IMR-90 (cell line): Measurements from ENCODE around the gene LAP3. TPM values are rescaled to one million over a fixed set of nuclear protein-coding genes. Genes with fewer than 3 reads are reported as not detected.

Experiments
- ATAC-seq: fragments of 200-7000 bp; cut with Tn5 transposase; 2 replicates; pipeline ENCODE4 v1.9.1; 2020; ENCODE audit warnings: low read depth, mild to moderate bottlenecking, moderate library complexity
- BruUV-seq: library from RNA; stranded (reverse); fragments of 400-500 nt; replicated peaks from 2 replicates; lab custom pipeline; 2021; lab: Mats Ljungman, UMichigan
- CTCF ChIA-PET: fragments of 300-600 bp; formaldehyde crosslinking; extraction: SDS; loops from one replicate; lab custom pipeline; 2021; ENCODE audit warnings: antibody characterized with exemption; lab: Yijun Ruan, JAX
- POLR2A ChIA-PET: fragments of 300-600 bp; sonication (Branson Sonifier 250); formaldehyde crosslinking; loops from one replicate; lab custom pipeline; 2022; ENCODE audit warnings: antibody characterized with exemption; ENCODE audit not compliant: unreplicated experiment; lab: Charles Lee
- DNase-seq: peaks from one replicate; pipeline ENCODE4 v3.0.0; 2013
- H2AFZ ChIP-seq: replicated peaks from 2 replicates; pipeline ENCODE3; 2013; ENCODE audit warnings: low read length, mild to moderate bottlenecking; ENCODE audit not compliant: poor library complexity
- H2AK5ac ChIP-seq: 2 replicates; pipeline ENCODE4 v1.6.1; 2013; ENCODE audit warnings: low read depth, low read length, inconsistent platforms
- H2AK9ac ChIP-seq: replicated peaks from 2 replicates; pipeline ENCODE3; 2013; ENCODE audit warnings: mild to moderate bottlenecking, low read depth, low read length, moderate library complexity; ENCODE audit not compliant: poor library complexity
- H2BK120ac ChIP-seq: 2 replicates; pipeline ENCODE4 v1.6.1; 2013; ENCODE audit warnings: low read depth, low read length, inconsistent platforms
- H2BK15ac ChIP-seq: 3 replicates; pipeline ENCODE4 v1.6.1; 2013; ENCODE audit warnings: low read depth, low read length, inconsistent platforms
- H2BK20ac ChIP-seq: 2 replicates; pipeline ENCODE4 v1.6.1; 2013; ENCODE audit warnings: low read depth, mild to moderate bottlenecking, inconsistent platforms, low read length, moderate library complexity
- H2BK5ac ChIP-seq: 2 replicates; pipeline ENCODE4 v1.6.1; 2013; ENCODE audit warnings: mild to moderate bottlenecking, low read depth, low read length, inconsistent platforms; ENCODE audit not compliant: poor library complexity, severe bottlenecking
- H3K14ac ChIP-seq: replicated peaks from 2 replicates; pipeline ENCODE4 v1.6.1; 2013; ENCODE audit warnings: low read depth, low read length, inconsistent platforms
- H3K18ac ChIP-seq: 2 replicates; pipeline ENCODE4 v1.6.1; 2013; ENCODE audit warnings: low read depth, low read length, control low read depth
- H3K23ac ChIP-seq: 2 replicates; pipeline ENCODE4 v1.6.1; 2013; ENCODE audit warnings: low read depth, low read length, inconsistent platforms
- H3K27ac ChIP-seq: 2 replicates; pipeline ENCODE4 v1.5.1; 2013; ENCODE audit warnings: mild to moderate bottlenecking, control low read depth, low read length; ENCODE audit not compliant: insufficient read depth
- H3K27me3 ChIP-seq: 2 replicates; pipeline ENCODE4 v1.6.1; 2013; ENCODE audit warnings: low read length; ENCODE audit not compliant: control insufficient read depth, insufficient read depth
- H3K36me3 ChIP-seq: 2 replicates; pipeline ENCODE4 v1.6.1; 2013; ENCODE audit warnings: low read length, mixed read lengths; ENCODE audit not compliant: control insufficient read depth, insufficient read depth
- H3K4ac ChIP-seq: 2 replicates; pipeline ENCODE4 v1.6.1; 2013; ENCODE audit warnings: low read depth, low read length, inconsistent platforms
- H3K4me1 ChIP-seq: 2 replicates; pipeline ENCODE4 v1.6.1; 2013; ENCODE audit warnings: low read length, mixed read lengths; ENCODE audit not compliant: control insufficient read depth, insufficient read depth
- H3K4me2 ChIP-seq: 2 replicates; pipeline ENCODE4 v1.6.1; 2013; ENCODE audit warnings: low read depth, mild to moderate bottlenecking, control low read depth, low read length, moderate library complexity
- H3K4me3 ChIP-seq: 2 replicates; pipeline ENCODE4 v1.5.1; 2013; ENCODE audit warnings: low read depth, mild to moderate bottlenecking, control low read depth, low read length, moderate library complexity; ENCODE audit not compliant: insufficient read depth
- H3K56ac ChIP-seq: 2 replicates; pipeline ENCODE4 v1.6.1; 2013; ENCODE audit warnings: low read length, inconsistent platforms; ENCODE audit not compliant: insufficient read depth; ENCODE audit errors: extremely low read depth
- H3K79me1 ChIP-seq, 2 experiments: 2 replicates each; pipeline ENCODE4 v1.6.1; 2013; ENCODE audit warnings: low read length in 2 of 2, inconsistent platforms in 1 of 2, low read depth in 1 of 2
- H3K9ac ChIP-seq: 2 replicates; pipeline ENCODE4 v1.6.1; 2013; ENCODE audit warnings: low read depth, low read length, control low read depth
- H3K9me1 ChIP-seq: 2 replicates; pipeline ENCODE4 v1.6.1; 2013; ENCODE audit warnings: low read length, inconsistent platforms; ENCODE audit not compliant: insufficient read depth
- H3K9me3 ChIP-seq: 2 replicates; pipeline ENCODE4 v1.6.1; 2013; ENCODE audit warnings: low read length; ENCODE audit not compliant: control insufficient read depth, insufficient read depth
- H4K20me1 ChIP-seq: 2 replicates; pipeline ENCODE4 v1.6.1; 2013; ENCODE audit warnings: low read length, inconsistent platforms; ENCODE audit not compliant: insufficient read depth
- H4K5ac ChIP-seq: 2 replicates; pipeline ENCODE4 v1.6.1; 2013; ENCODE audit warnings: mild to moderate bottlenecking, low read depth, low read length, control low read depth
- H4K8ac ChIP-seq, 2 experiments: 2 replicates each; pipeline ENCODE4 v1.6.1; 2013; ENCODE audit warnings: low read depth in 2 of 2, low read length in 2 of 2, control low read depth in 1 of 2, inconsistent platforms in 1 of 2
- H4K91ac ChIP-seq: 2 replicates; pipeline ENCODE4 v1.6.1; 2013; ENCODE audit warnings: low read depth, low read length, inconsistent platforms; ENCODE audit not compliant: insufficient read depth
- BHLHE40 ChIP-seq: fragments of 150-350 bp; IDR thresholded peaks from 2 replicates; pipeline ENCODE4 v1.6.1; 2016; ENCODE audit warnings: mild to moderate bottlenecking, low read depth, low read length
- CEBPB ChIP-seq: IDR thresholded peaks from 2 replicates; pipeline ENCODE4 v1.6.1; 2012; ENCODE audit warnings: low read depth, low read length, improper control_type of control experiment
- CHD1 ChIP-seq: IDR thresholded peaks from 2 replicates; pipeline ENCODE4 v1.6.1; 2012; ENCODE audit warnings: low read depth, low read length, improper control_type of control experiment
- CTCF ChIP-seq: conservative IDR thresholded peaks from 2 replicates; pipeline ENCODE4 v1.5.1; 2012; ENCODE audit warnings: mild to moderate bottlenecking, low read depth, low read length, improper control_type of control experiment
- MAZ ChIP-seq: IDR thresholded peaks from 2 replicates; pipeline ENCODE4 v1.6.1; 2012; ENCODE audit warnings: low read depth, mild to moderate bottlenecking, low read length, improper control_type of control experiment, moderate library complexity, borderline replicate concordance
- NFE2L2 ChIP-seq: fragments of 150-350 bp; IDR thresholded peaks from 2 replicates; pipeline ENCODE4 v1.6.1; 2016; ENCODE audit warnings: low read depth, mild to moderate bottlenecking, low read length
- POLR2A ChIP-seq: IDR thresholded peaks from 2 replicates; pipeline ENCODE4 v1.6.1; 2012; ENCODE audit warnings: mild to moderate bottlenecking, low read depth, low read length
- RCOR1 ChIP-seq: IDR thresholded peaks from 2 replicates; pipeline ENCODE4 v1.6.1; 2012; ENCODE audit warnings: mild to moderate bottlenecking, low read length, improper control_type of control experiment; ENCODE audit not compliant: insufficient replicate concordance
- RFX5 ChIP-seq: IDR thresholded peaks from 2 replicates; pipeline ENCODE4 v1.8.0; 2012; ENCODE audit warnings: low read depth, mild to moderate bottlenecking, low read length, moderate library complexity
- USF2 ChIP-seq: fragments of 150-350 bp; IDR thresholded peaks from 2 replicates; pipeline ENCODE4 v1.6.1; 2017; ENCODE audit warnings: mild to moderate bottlenecking, antibody characterized with exemption, low read length, low read depth
- WGBS, 2 experiments: methylation state at CpG; one replicate each; pipeline versions ENCODE4 v1.1.5 to v1.1.7; 2013; ENCODE audit warnings: missing lambda C conversion rate in 2 of 2; ENCODE audit not compliant: insufficient read length in 1 of 2; ENCODE audit errors: extremely low coverage in 2 of 2; 5-methylcytosine and 5-hydroxymethylcytosine counted together
- dilution Hi-C: fragments of 300-500 bp; cut with HindIII; formaldehyde crosslinking; loops from one replicate; pipeline ENCODE4 v1.14.3; 2018; ENCODE audit warnings: low sequenced_read_pairs; ENCODE audit not compliant: unreplicated experiment
- in situ Hi-C: fragments of 300-500 bp; cut with MboI; formaldehyde crosslinking; loops from 3 replicates; pipeline ENCODE4 v1.14.3; 2019; ENCODE audit warnings: low sequenced_read_pairs, inconsistent platforms, mixed read lengths
- intact Hi-C: fragments of 100-400 bp; cut with micrococcal nuclease; formaldehyde crosslinking; loops from 2 replicates; pipeline ENCODE4 v1.10.0; 2022
- polyA plus RNA-seq, 3 experiments: library from polyadenylated mRNA; depleted of rRNA; stranded (reverse); fragments of >200 nt; gene quantifications; 2 replicates each; pipeline ENCODE4 v1.2.3, GENCODE V29; 2012; ENCODE audit warnings: low replicate concordance in 1 of 3
- total RNA-seq: library from RNA; depleted of rRNA; stranded (reverse); fragments of >200 nt; gene quantifications from 2 replicates; pipeline ENCODE4 v1.2.3, GENCODE V29; 2012

LAP3 gene
- total and polyA plus RNA-seq, 2 of the 4 experiments (the other 2 are of a cell fraction), result 57.9 to 91.6 TPM

GRCh38 chr4:17574206-17574605 is 2.8 kb upstream of the LAP3 start:
- no peak overlapping the region for H2BK20ac ChIP-seq
- H2AK5ac ChIP-seq, result no peak overlapping the region
- no peak overlapping the region for H3K23ac ChIP-seq
- H3K9ac ChIP-seq, result no peak overlapping the region
- DNase-seq (no peak), ATAC-seq (no peak)
- no peak overlapping the region for H2AK9ac ChIP-seq
- no peaks in the 10 kb centered on the region for H3K9me3 ChIP-seq
- H3K14ac ChIP-seq, result no peak overlapping the region
- BruUV-seq, result no TSS peak
- H3K4me1 ChIP-seq, result peaks cover 6% of the 10 kb centered on the region; the same call in 1 of the 2 replicates
- peaks cover 14 to 17% of the 10 kb centered on the region in 2 experiments for H3K79me1 ChIP-seq
- H3K4me2 ChIP-seq, result no peak overlapping the region
- H3K4me3 ChIP-seq, result no peak overlapping the region
- no peak overlapping the region for H3K56ac ChIP-seq
- no CpG with 5 or more reads among the region's 4 CpGs for WGBS, 2 experiments
- H3K27ac ChIP-seq, result no peak overlapping the region
- in situ Hi-C loops (no loop called here), dilution Hi-C loops (no loop called here), intact Hi-C loops (no loop called here)
- no peaks in the 10 kb centered on the region for H3K27me3 ChIP-seq
- H2BK120ac ChIP-seq, result no peak overlapping the region
- peaks cover 3% of the 10 kb centered on the region for H3K9me1 ChIP-seq
- H4K20me1 ChIP-seq, result no peaks in the 10 kb centered on the region
- H4K5ac ChIP-seq, result no peak overlapping the region
- no peak overlapping the region for H3K18ac ChIP-seq
- no peak overlapping the region for H2BK15ac ChIP-seq
- ChIA-PET CTCF (no interaction called here), POLR2A (interaction anchor here (0.6 kb wide), 1 partner anchor 39 kb away, joined by 4 read pairs; no protein-coding TSS in a partner anchor)
- H4K8ac ChIP-seq, result no peak overlapping the region
- no peak for TF ChIP-seq MAZ
- no peak for TF ChIP-seq CEBPB
- TF ChIP-seq RFX5, result no peak
- no peak for TF ChIP-seq RCOR1
- TF ChIP-seq NFE2L2, result no peak
- TF ChIP-seq CTCF, result no peak
- no peak for TF ChIP-seq CHD1
- TF ChIP-seq BHLHE40, result no peak
- TF ChIP-seq USF2, result no peak
- TF ChIP-seq POLR2A, result no peak
- no peak overlapping the region for H4K91ac ChIP-seq
- no peak overlapping the region for H2AFZ ChIP-seq
- no peaks in the 10 kb centered on the region for H3K36me3 ChIP-seq
- no peak overlapping the region for H3K4ac ChIP-seq
- no peak overlapping the region for H2BK5ac ChIP-seq
